Astrocyte (in vitro differentiated cells and primary cell): ENCODE results near the gene SPNS2. TPM values are rescaled to one million over a fixed set of nuclear protein-coding genes. Genes with fewer than 3 reads are reported as not detected.

ENCODE experiments used
- DNase-seq: peaks from one replicate; pipeline ENCODE4 v3.0.0-alpha.2; 2010; ENCODE audit warnings: low read depth
- FAIRE-seq: peaks from 2 replicates; lab custom pipeline; 2011; peaks lifted over from hg19 to GRCh38; lab: Jason Lieb, UNC
- H2AFZ ChIP-seq: 2 replicates; pipeline ENCODE4 v1.6.0; 2012; ENCODE audit warnings: low read depth, low read length, inconsistent platforms
- H3K27ac ChIP-seq: 2 replicates; pipeline ENCODE4 v1.5.1; 2011; ENCODE audit warnings: low read depth, low read length, inconsistent platforms
- H3K27me3 ChIP-seq: 2 replicates; pipeline ENCODE4 v1.6.0; 2011; ENCODE audit warnings: low read length, inconsistent platforms; ENCODE audit not compliant: insufficient read depth
- H3K36me3 ChIP-seq: 2 replicates; pipeline ENCODE4 v1.5.1; 2011; ENCODE audit warnings: low read length, inconsistent platforms; ENCODE audit not compliant: insufficient read depth
- H3K4me1 ChIP-seq: 2 replicates; pipeline ENCODE4 v1.5.1; 2011; ENCODE audit warnings: low read length, inconsistent platforms; ENCODE audit not compliant: insufficient read depth
- H3K4me2 ChIP-seq: 2 replicates; pipeline ENCODE4 v1.6.0; 2012; ENCODE audit warnings: low read length, inconsistent platforms
- H3K4me3 ChIP-seq: 2 replicates; pipeline ENCODE4 v1.5.1; 2011; ENCODE audit warnings: low read depth, mild to moderate bottlenecking, low read length, inconsistent platforms; ENCODE audit not compliant: insufficient read depth
- H3K79me2 ChIP-seq: 2 replicates; pipeline ENCODE4 v1.6.0; 2012; ENCODE audit warnings: mild to moderate bottlenecking, low read length, inconsistent platforms; ENCODE audit not compliant: insufficient read depth
- H3K9ac ChIP-seq: 2 replicates; pipeline ENCODE4 v1.6.0; 2012; ENCODE audit warnings: mild to moderate bottlenecking, low read length, inconsistent platforms
- H3K9me3 ChIP-seq: 2 replicates; pipeline ENCODE4 v1.5.1; 2012; ENCODE audit warnings: low read depth, mild to moderate bottlenecking, low read length, inconsistent platforms; ENCODE audit not compliant: insufficient read depth
- H4K20me1 ChIP-seq: 2 replicates; pipeline ENCODE4 v1.6.0; 2012; ENCODE audit warnings: low read length, inconsistent platforms; ENCODE audit not compliant: insufficient read depth
- H3K27ac Mint-ChIP-seq: one replicate; pipeline ENCODE4 v1.8.0; 2021; ENCODE audit warnings: mild to moderate bottlenecking, mixed read lengths; ENCODE audit not compliant: unreplicated experiment
- H3K27me3 Mint-ChIP-seq: one replicate; pipeline ENCODE4 v1.8.0; 2021; ENCODE audit warnings: low read depth, mixed read lengths; ENCODE audit not compliant: unreplicated experiment
- H3K36me3 Mint-ChIP-seq: one replicate; pipeline ENCODE4 v1.8.0; 2021; ENCODE audit warnings: low read depth, mixed read lengths; ENCODE audit not compliant: unreplicated experiment
- H3K4me1 Mint-ChIP-seq: one replicate; pipeline ENCODE4 v1.8.0; 2021; ENCODE audit warnings: low read depth, mixed read lengths; ENCODE audit not compliant: unreplicated experiment
- H3K4me3 Mint-ChIP-seq: one replicate; pipeline ENCODE4 v1.8.0; 2021; ENCODE audit warnings: mild to moderate bottlenecking, moderate library complexity, mixed read lengths; ENCODE audit not compliant: unreplicated experiment
- H3K9me3 Mint-ChIP-seq: one replicate; pipeline ENCODE4 v1.8.0; 2021; ENCODE audit warnings: mild to moderate bottlenecking, mixed read lengths; ENCODE audit not compliant: unreplicated experiment
- EZH2 ChIP-seq: IDR thresholded peaks from 2 replicates; pipeline ENCODE4 v1.6.1; 2012; ENCODE audit warnings: mild to moderate bottlenecking, low read length, inconsistent platforms; ENCODE audit not compliant: insufficient read depth
- total RNA-seq: library from RNA; stranded (reverse); gene quantifications from 2 replicates; pipeline ENCODE4 v1.2.1, GENCODE V29; 2021
- TF ChIP-seq, protein P1 (sequence below): IDR thresholded peaks from 2 replicates; pipeline ENCODE4 v1.5.1; 2011; ENCODE audit warnings: low read depth, mild to moderate bottlenecking, inconsistent platforms, low read length, moderate library complexity; ENCODE audit not compliant: insufficient read depth

SPNS2 gene
- total RNA-seq, 1 donor from 2014 or later: 4.3 TPM

DNA sequence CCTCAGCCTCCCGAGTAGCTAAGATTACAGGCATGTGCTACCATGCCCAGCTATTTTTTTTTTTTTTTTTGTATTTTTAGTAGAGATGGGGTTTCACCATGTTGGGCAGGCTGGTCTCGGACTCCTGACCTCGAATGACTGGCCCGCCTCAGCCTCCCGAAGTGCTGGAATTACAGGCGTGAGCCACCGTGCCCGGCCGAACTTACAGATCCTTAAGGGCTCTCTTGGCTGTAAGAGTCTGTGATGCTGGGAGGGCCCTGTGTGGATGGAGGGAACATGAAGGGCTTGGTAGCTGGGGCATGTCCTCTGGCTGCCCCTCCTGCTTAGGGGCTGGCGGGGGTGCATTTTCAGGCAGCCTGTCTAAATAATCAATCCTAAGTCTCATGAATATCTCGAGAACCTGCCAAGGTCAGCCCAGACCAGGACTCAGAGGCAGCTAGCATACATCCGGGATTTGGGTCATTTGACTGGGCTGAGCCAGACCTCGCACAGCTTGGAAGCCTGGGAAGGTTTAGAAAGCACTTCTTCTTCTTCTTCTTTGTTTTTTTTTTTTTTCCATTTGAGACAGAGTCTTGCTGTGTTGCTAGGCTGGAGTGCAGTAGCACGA, 47.9 kb upstream of the SPNS2 start:
- H3K9me3 Mint-ChIP-seq: no peaks in the 10 kb centered on the region
- DNase-seq: no peak
- no peak overlapping the region for H3K27ac Mint-ChIP-seq
- peaks cover 67% of the 10 kb centered on the region for H3K27me3 Mint-ChIP-seq
- Histone ChIP-seq H4K20me1 (no peaks in the 10 kb centered on the region), H3K36me3 (no peaks in the 10 kb centered on the region), H3K27me3 (peaks cover 3% of the 10 kb centered on the region), H2AFZ (no peak overlapping the region), H3K4me1 (no peaks in the 10 kb centered on the region), H3K79me2 (no peaks in the 10 kb centered on the region), H3K27ac (no peak overlapping the region), H3K4me3 (no peak overlapping the region), H3K4me2 (no peak overlapping the region), H3K9ac (no peak overlapping the region), H3K9me3 (no peaks in the 10 kb centered on the region)
- TF ChIP-seq, protein P1, sequence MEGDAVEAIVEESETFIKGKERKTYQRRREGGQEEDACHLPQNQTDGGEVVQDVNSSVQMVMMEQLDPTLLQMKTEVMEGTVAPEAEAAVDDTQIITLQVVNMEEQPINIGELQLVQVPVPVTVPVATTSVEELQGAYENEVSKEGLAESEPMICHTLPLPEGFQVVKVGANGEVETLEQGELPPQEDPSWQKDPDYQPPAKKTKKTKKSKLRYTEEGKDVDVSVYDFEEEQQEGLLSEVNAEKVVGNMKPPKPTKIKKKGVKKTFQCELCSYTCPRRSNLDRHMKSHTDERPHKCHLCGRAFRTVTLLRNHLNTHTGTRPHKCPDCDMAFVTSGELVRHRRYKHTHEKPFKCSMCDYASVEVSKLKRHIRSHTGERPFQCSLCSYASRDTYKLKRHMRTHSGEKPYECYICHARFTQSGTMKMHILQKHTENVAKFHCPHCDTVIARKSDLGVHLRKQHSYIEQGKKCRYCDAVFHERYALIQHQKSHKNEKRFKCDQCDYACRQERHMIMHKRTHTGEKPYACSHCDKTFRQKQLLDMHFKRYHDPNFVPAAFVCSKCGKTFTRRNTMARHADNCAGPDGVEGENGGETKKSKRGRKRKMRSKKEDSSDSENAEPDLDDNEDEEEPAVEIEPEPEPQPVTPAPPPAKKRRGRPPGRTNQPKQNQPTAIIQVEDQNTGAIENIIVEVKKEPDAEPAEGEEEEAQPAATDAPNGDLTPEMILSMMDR: no peak
- TF ChIP-seq EZH2: no peak
- H3K4me3 Mint-ChIP-seq: no peak overlapping the region
- peaks cover 2% of the 10 kb centered on the region for H3K4me1 Mint-ChIP-seq
- H3K36me3 Mint-ChIP-seq: no peaks in the 10 kb centered on the region
- no peak for FAIRE-seq

DNA sequence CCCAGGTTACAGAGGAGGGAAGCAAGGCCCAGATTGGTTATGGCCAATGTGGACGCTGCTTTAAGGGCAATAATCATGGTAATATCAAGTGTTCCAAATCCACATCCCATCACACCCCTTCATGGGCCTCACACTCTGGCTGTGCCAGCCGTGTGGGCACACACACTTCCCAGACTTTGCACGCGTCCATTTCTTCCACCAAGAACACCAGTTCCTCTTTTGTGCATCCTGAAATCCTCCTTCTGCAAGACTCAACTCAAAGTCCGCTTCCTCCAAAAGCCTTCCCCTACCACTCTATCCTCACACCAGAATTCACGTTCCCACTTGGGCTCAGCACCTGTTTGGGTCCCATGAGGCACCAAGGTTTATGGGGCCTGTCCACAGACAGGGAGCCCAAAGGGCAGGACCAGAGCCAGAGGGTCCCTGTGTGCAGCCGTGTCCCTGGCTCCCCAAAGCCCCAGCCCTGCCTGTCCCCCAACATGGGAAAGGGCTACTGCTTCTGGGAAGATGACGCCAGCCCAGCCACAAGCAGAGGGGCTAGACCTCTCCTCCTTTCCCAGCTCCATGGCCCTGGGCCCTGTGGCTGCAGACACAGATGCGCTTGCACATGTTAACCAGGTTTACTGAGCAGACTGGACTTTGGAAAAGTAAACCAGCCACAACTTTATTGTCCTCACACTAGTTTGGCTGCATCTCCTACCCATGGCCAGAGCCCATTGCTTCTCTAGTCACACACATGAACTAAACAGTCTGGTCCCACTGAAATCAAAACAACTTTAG, 44.7 kb upstream of the SPNS2 start:
- Histone ChIP-seq H3K27me3 (peaks cover 3% of the 10 kb centered on the region), H4K20me1 (no peaks in the 10 kb centered on the region), H3K4me3 (no peak overlapping the region), H3K4me2 (no peak overlapping the region), H3K9ac (no peak overlapping the region), H2AFZ (no peak overlapping the region), H3K27ac (no peak overlapping the region), H3K79me2 (no peaks in the 10 kb centered on the region), H3K36me3 (no peaks in the 10 kb centered on the region), H3K4me1 (no peaks in the 10 kb centered on the region), H3K9me3 (no peaks in the 10 kb centered on the region)
- peaks cover 59% of the 10 kb centered on the region for H3K27me3 Mint-ChIP-seq
- H3K36me3 Mint-ChIP-seq: no peaks in the 10 kb centered on the region
- H3K9me3 Mint-ChIP-seq: peaks cover 1% of the 10 kb centered on the region
- DNase-seq: no peak
- H3K27ac Mint-ChIP-seq: no peak overlapping the region
- H3K4me3 Mint-ChIP-seq: no peak overlapping the region
- TF ChIP-seq, protein P1: no peak
- TF ChIP-seq EZH2: no peak
- no peaks in the 10 kb centered on the region for H3K4me1 Mint-ChIP-seq
- no peak for FAIRE-seq

DNA sequence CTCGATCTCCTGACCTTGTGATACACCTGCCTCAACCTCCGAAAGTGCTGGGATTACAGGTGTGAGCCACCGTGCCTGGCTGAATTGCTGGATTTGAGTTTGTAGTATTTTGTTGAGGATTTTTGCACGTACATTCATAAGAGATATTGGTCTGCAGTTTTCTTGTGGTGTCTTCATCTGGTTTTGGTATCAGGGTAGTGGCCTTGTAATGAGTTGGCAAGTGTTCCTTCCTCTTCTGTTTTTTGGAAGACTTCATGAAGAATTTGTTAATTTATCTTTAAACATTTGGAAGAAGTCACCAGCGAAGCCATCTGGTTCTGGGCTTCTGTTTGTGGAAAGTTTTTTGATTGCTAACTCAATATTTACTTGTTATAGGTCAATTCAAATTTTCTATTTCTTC, 38.0 kb upstream of the SPNS2 start:
- H3K9me3 Mint-ChIP-seq: peaks cover 8% of the 10 kb centered on the region
- no peak overlapping the region for H3K4me3 ChIP-seq
- H3K27me3 Mint-ChIP-seq: peaks cover 26% of the 10 kb centered on the region
- no peaks in the 10 kb centered on the region for H3K36me3 ChIP-seq
- no peak overlapping the region for H3K4me2 ChIP-seq
- FAIRE-seq (no peak), DNase-seq (no peak)
- no peak overlapping the region for H2AFZ ChIP-seq
- H3K27me3 ChIP-seq: no peaks in the 10 kb centered on the region
- H3K9ac ChIP-seq: no peak overlapping the region
- no peaks in the 10 kb centered on the region for H3K79me2 ChIP-seq
- H3K4me1 ChIP-seq: no peaks in the 10 kb centered on the region
- H3K4me3 Mint-ChIP-seq: no peak overlapping the region
- no peaks in the 10 kb centered on the region for H4K20me1 ChIP-seq
- no peaks in the 10 kb centered on the region for H3K4me1 Mint-ChIP-seq
- no peak overlapping the region for H3K27ac ChIP-seq
- no peaks in the 10 kb centered on the region for H3K36me3 Mint-ChIP-seq
- no peak overlapping the region for H3K27ac Mint-ChIP-seq
- TF ChIP-seq, protein P1: no peak
- no peak for TF ChIP-seq EZH2
- H3K9me3 ChIP-seq: peaks cover 4% of the 10 kb centered on the region
